Tibial nerve (tissue), 4 donors: Measurements from ENCODE around the gene MEFV. TPM values are rescaled to one million over a fixed set of nuclear protein-coding genes. Genes with fewer than 3 reads are reported as not detected.

Experiments used
- DNase-seq, 2 donors: peaks; one replicate each; pipeline ENCODE4 v3.0.0-alpha.2; 2019; ENCODE audit warnings: low spot score in 2 of 2
- H3K27ac ChIP-seq, 4 donors: fragments of 200-600 bp; sonication (generic) in 3 of 4; one replicate each; pipeline ENCODE4 v1.5.1; 2017 to 2019; ENCODE audit warnings: mild to moderate bottlenecking in 1 of 4
- H3K27me3 ChIP-seq, 2 donors: fragments of 200-600 bp; sonication (generic) in 1 of 2; one replicate each; pipeline versions ENCODE4 v1.5.1 to v1.6.0; 2017 to 2019
- H3K36me3 ChIP-seq, 3 donors: fragments of 200-600 bp; sonication (generic); one replicate each; pipeline ENCODE4 v1.5.1; 2018 to 2019
- H3K4me1 ChIP-seq, 4 donors: fragments of 200-600 bp; sonication (generic) in 3 of 4; one replicate each; pipeline ENCODE4 v1.5.1; 2017 to 2019
- H3K4me3 ChIP-seq, 4 donors: fragments of 200-600 bp; sonication (generic) in 3 of 4; one replicate each; pipeline ENCODE4 v1.5.1; 2017 to 2019; ENCODE audit warnings: mild to moderate bottlenecking in 1 of 4, moderate library complexity in 1 of 4
- H3K9me3 ChIP-seq, 4 donors: fragments of 200-600 bp; sonication (generic) in 3 of 4; one replicate each; pipeline ENCODE4 v1.5.1; 2017 to 2019
- EP300 ChIP-seq, 2 donors: sonication (generic); formaldehyde crosslinking; IDR thresholded peaks; one replicate each; pipeline ENCODE4 v1.6.1; 2017; ENCODE audit warnings: antibody characterized with exemption in 2 of 2, mild to moderate bottlenecking in 1 of 2
- POLR2A ChIP-seq, 2 donors: fragments of 450-650 bp; IDR thresholded peaks; one replicate each; pipeline ENCODE4 v1.6.1; 2017; ENCODE audit warnings: antibody characterized with exemption in 2 of 2, mild to moderate bottlenecking in 2 of 2, moderate library complexity in 2 of 2
- WGBS, 2 donors: methylation state at CpG; one replicate each; pipeline ENCODE4 v1.1.5; 2018; 5-methylcytosine and 5-hydroxymethylcytosine counted together
- total RNA-seq, 4 donors: library from RNA; depleted of rRNA; stranded (reverse); fragments of >200 nt; gene quantifications; one replicate each; pipeline ENCODE4 v1.1.0, GENCODE V29; 2016
- TF ChIP-seq, protein P1 (sequence below), 5 experiments: fragments of 200-600 bp in 3 of 5; fragments of 450-650 bp in 2 of 5; sonication (generic) in 3 of 5; IDR thresholded peaks; one replicate each; pipeline ENCODE4 v1.5.1; 2016 to 2019; ENCODE audit warnings: antibody characterized with exemption in 5 of 5, mild to moderate bottlenecking in 3 of 5, moderate library complexity in 2 of 5

The MEFV gene
- total RNA-seq, 4 donors from 2014 or later, result 0.39 to 8.1 (median 1.1) TPM

- Histone ChIP-seq H3K4me3 (no peak overlapping the region), H3K36me3 (peaks cover 5 to 48% (median 16%) of the 10 kb centered on the region in 3 donors), H3K9me3 (peaks cover 13 to 88% (median 31%) of the 10 kb centered on the region in 4 donors), H3K27ac (no peak overlapping the region), H3K27me3 (no peaks in the 10 kb centered on the region), H3K4me1 (no peaks in the 10 kb centered on the region)
- 83 to 86% methylated on average over 10 of the region's 10 CpGs for WGBS, 2 donors
- TF ChIP-seq EP300 (IDR thresholded peaks at IDR 0.05) (no peak), POLR2A (IDR thresholded peaks at IDR 0.05) (no peak)
- TF ChIP-seq, protein P1, sequence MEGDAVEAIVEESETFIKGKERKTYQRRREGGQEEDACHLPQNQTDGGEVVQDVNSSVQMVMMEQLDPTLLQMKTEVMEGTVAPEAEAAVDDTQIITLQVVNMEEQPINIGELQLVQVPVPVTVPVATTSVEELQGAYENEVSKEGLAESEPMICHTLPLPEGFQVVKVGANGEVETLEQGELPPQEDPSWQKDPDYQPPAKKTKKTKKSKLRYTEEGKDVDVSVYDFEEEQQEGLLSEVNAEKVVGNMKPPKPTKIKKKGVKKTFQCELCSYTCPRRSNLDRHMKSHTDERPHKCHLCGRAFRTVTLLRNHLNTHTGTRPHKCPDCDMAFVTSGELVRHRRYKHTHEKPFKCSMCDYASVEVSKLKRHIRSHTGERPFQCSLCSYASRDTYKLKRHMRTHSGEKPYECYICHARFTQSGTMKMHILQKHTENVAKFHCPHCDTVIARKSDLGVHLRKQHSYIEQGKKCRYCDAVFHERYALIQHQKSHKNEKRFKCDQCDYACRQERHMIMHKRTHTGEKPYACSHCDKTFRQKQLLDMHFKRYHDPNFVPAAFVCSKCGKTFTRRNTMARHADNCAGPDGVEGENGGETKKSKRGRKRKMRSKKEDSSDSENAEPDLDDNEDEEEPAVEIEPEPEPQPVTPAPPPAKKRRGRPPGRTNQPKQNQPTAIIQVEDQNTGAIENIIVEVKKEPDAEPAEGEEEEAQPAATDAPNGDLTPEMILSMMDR (IDR thresholded peaks at IDR 0.05), result no peak
- no peak for DNase-seq
Measured at GRCh38 chr16:3220839-3221238, 35.6 kb downstream of the MEFV start.

DNA sequence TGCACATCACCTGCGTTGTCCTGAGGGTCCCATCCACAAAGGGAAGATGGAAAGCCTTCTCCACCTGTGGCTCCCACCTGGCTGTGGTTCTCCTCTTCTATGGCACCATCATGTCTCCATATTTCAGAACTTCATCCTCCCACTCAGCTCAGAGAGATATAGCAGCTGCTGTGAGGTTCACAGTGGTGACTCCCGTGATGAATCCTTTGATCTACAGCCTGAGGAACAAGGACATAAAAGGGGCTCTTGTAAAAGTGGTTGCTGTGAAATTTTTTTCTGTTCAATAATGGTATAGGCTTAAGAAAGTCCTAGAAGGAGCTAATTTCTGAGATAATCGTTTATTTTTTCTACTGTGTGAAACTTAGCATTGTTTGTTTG, 40.2 kb downstream of the MEFV start:
- no peak for DNase-seq
- H3K27ac ChIP-seq, result no peak overlapping the region
- H3K36me3 ChIP-seq, result peaks cover 0 to 2% (median 0%) of the 10 kb centered on the region in 3 donors
- WGBS, 2 donors, result 42 to 50% methylated on average over 3 of the region's 3 CpGs
- no peaks in the 10 kb centered on the region for H3K27me3 ChIP-seq
- TF ChIP-seq EP300 (IDR thresholded peaks at IDR 0.05) (no peak), POLR2A (IDR thresholded peaks at IDR 0.05) (no peak)
- TF ChIP-seq, protein P1 (IDR thresholded peaks at IDR 0.05), result no peak
- H3K9me3 ChIP-seq, result peaks cover 0 to 46% (median 0%) of the 10 kb centered on the region in 4 donors
- no peaks in the 10 kb centered on the region for H3K4me1 ChIP-seq
- H3K4me3 ChIP-seq, result no peak overlapping the region

DNA sequence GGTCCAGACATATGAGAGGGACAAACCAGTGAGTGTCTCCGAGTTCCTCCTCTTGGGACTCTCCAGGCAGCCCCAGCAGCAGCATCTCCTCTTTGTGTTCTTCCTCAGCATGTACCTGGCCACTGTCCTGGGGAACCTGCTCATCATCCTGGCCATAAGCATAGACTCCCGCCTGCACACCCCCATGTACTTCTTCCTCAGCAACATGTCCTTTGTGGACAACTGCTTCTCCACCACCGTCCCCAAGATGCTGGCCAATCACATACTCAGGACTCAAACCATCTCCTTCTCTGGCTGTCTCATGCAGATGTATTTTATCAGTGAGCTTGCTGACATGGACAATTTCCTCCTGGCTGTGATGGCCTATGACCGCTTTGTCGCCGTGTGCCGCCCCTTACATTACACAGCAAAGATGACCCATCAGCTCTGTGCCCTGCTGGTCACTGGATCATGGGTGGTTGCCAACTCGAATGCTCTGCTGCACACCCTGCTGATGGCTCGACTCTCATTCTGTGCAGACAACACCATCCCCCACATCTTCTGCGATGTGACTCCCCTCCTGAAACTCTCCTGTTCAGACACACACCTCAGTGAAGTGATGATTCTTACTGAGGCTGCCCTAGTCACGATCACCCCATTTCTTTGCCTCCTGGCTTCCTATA, 40.7 kb downstream of the MEFV start:
- Histone ChIP-seq H3K9me3 (peaks cover 0 to 41% (median 0%) of the 10 kb centered on the region in 4 donors), H3K4me1 (no peaks in the 10 kb centered on the region), H3K27ac (no peak overlapping the region), H3K27me3 (no peaks in the 10 kb centered on the region), H3K36me3 (no peaks in the 10 kb centered on the region), H3K4me3 (no peak overlapping the region)
- WGBS, 2 donors, result 78 to 85% methylated on average over 11 of the region's 11 CpGs
- TF ChIP-seq, protein P1 (IDR thresholded peaks at IDR 0.05), result no peak
- TF ChIP-seq EP300 (IDR thresholded peaks at IDR 0.05), result no peak
- no peak for TF ChIP-seq POLR2A (IDR thresholded peaks at IDR 0.05)
- no peak for DNase-seq

DNA sequence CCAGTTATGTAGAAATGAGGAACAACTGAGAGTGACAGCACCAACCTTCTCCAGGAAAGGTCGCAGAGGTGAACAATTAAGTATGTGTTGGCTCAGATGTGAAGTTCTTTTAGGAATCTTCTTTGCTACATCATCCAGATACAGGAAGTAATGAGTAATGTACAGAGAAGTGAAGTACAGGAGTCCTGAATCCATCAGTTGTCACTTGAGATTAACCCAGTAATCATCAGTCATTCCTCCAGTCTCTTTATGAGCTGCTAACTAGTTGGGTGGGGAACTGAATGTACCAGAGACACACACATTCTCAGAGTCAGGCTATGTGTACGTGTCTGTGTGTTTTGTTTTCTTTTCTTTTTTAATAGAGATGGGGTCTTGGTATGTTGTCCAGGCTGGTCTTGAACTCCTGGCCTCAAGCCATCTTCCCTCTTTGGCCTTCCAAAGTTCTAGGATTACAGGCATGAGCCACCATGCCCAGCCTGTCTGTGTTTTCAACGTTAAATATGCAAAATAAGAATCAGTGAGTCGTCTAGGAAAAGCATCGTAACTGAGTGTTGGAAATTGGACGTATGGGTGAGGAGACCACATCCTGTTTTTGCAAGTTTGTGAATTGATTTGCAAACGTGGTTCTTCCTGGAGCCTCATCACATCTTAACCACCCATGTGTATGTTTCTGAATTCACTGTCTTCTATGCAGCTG, 41.4 kb downstream of the MEFV start:
- no peaks in the 10 kb centered on the region for H3K4me1 ChIP-seq
- TF ChIP-seq, protein P1 (IDR thresholded peaks at IDR 0.05), result no peak
- H3K27me3 ChIP-seq, result no peaks in the 10 kb centered on the region
- WGBS, 2 donors, result 45 to 53% methylated on average over 7 of the region's 7 CpGs
- no peak overlapping the region for H3K4me3 ChIP-seq
- H3K36me3 ChIP-seq, result no peaks in the 10 kb centered on the region
- no peak for DNase-seq
- H3K27ac ChIP-seq, result no peak overlapping the region
- H3K9me3 ChIP-seq, result peaks cover 0 to 34% (median 0%) of the 10 kb centered on the region in 4 donors

- Histone ChIP-seq H3K4me3 (no peak overlapping the region), H3K27me3 (no peaks in the 10 kb centered on the region), H3K36me3 (no peaks in the 10 kb centered on the region), H3K27ac (no peak overlapping the region), H3K4me1 (no peaks in the 10 kb centered on the region), H3K9me3 (peaks cover 0 to 28% (median 0%) of the 10 kb centered on the region in 4 donors)
- 60 to 62% methylated on average over 1 of the region's 1 CpG for WGBS, 2 donors
- TF ChIP-seq POLR2A (IDR thresholded peaks at IDR 0.05) (no peak), EP300 (IDR thresholded peaks at IDR 0.05) (no peak)
- TF ChIP-seq, protein P1 (IDR thresholded peaks at IDR 0.05), result no peak
- DNase-seq, result no peak
Measured at GRCh38 chr16:3212567-3212966, 43.9 kb downstream of the MEFV start.
